Neural cell (in vitro differentiated cells): ENCODE data around the gene GPSM3.

Source experiments
- CTCF ChIP-seq: fragments of 450-650 bp; IDR thresholded peaks from 2 replicates; pipeline ENCODE4 v1.5.1; 2014; ENCODE audit warnings: antibody characterized with exemption, mild to moderate bottlenecking, moderate library complexity; ENCODE audit not compliant: poor library complexity, severe bottlenecking
- MXI1 ChIP-seq: fragments of 450-650 bp; conservative IDR thresholded peaks from 2 replicates; pipeline ENCODE4 v1.6.1; 2014; ENCODE audit warnings: antibody characterized with exemption, mild to moderate bottlenecking; ENCODE audit not compliant: poor library complexity, severe bottlenecking
- TAF1 ChIP-seq: IDR thresholded peaks from 2 replicates; pipeline ENCODE4 v1.6.1; 2012; ENCODE audit warnings: low read depth

GRCh38 chr6:32223258-32224235 lies 31.1 kb upstream of the GPSM3 start, which contains the start of gene NOTCH4:
- TF ChIP-seq TAF1 (no peak), CTCF (no peak), MXI1 (no peak)
